Middle frontal gyrus (tissue), 1 donor: ENCODE data around the gene LGR6.
"Not testable (repeated sequence)": the region's sequence is repeated elsewhere in the genome, so short reads cannot be mapped to it uniquely, and the experiment has no call there.

Experiments
- DNase-seq: peaks from one replicate; pipeline ENCODE4 v3.0.0-alpha.2; 2015; ENCODE audit warnings: low spot score; ENCODE audit errors: extremely low spot score

Gene LGR6

DNA sequence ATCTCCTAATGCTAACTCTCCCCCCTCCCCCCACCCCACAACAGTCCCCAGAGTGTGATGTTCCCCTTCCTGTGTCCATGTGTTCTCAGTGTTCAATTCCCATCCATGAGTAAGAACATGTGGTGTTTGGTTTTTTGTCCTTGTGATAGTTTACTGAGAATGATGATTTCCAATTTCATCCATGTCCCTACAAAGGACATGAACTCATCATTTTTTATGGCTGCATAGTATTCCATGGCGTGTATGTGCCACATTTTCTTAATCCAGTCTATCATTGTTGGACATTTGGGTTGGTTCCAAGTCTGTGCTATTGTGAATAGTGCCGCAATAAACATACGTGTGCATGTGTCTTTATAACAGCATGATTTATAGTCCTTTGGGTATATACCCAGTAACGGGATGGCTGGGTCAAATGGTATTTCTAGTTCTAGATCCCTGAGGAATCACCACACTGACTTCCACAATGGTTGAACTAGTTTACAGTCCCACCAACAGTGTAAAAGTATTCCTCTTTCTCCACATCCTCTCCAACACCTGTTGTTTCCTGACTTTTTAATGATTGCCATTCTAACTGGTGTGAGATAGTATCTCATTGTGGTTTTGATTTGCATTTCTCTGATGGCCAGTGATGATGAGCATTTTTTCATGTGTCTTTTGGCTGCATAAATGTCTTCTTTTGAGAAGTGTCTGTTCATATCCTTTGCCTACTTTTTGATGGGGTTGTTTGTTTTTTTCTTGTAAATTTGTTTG lies 67.8 kb downstream of the LGR6 start:
- DNase-seq, result not testable (repeated sequence)

GRCh38 chr1:202263628-202264027 lies 70.0 kb downstream of the LGR6 start:
- DNase-seq, result no peak

DNA sequence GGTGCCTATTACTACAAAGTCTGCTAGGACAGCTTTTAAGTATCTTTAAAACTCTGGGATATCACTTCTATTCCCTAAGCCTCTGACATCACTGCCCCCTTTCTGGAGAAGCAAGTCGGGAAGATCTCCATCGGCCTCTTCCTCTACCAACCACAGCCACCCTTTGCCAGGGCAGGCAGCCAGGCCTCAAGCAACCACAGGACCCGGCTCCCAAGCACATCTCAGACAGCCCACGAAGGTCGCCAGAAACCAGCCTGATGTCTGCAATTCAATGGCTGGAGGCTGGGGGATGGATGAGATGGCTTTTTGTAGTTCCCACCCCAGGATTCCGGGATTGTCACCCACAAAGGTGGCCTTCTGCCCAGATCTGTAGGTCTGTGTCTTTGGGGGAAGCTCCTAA lies 70.7 kb downstream of the LGR6 start:
- DNase-seq, result no peak

- DNase-seq, result no peak
Observed at GRCh38 chr1:202264726-202265125, 71.1 kb downstream of the LGR6 start.

DNA sequence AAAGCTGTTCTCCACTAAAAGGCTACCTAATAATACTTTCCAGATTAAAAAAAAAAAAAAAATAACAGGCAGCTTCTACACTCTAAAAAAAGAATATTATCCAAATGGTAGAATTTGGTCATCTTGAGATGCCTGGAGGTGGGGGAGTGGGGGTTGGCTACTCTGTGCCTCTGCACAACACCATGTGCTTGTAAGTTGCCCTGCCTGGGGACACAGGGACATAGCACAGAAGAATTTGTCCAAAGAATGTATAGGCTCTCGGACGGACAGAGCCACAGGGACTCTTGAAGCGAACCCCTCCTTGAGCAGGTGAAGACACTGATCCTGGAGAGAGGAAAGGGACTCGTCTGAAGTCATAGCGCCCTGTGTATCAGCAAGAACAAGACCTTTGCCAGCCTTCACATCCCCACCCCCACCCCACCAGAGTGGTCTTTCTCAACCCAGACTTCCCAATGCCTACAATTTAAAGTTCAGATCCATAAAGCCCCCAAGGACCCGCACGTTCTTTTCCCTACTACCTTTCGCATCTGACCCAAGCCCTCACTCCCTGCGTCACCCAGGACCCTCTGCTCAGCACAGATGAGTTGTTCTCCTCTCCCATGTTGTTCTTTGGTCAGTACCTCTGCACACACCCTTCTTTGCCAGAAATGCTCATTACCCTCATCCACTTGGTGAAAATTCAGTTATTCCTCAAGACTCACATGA lies 72.6 kb downstream of the LGR6 start:
- no peak for DNase-seq

GRCh38 chr1:202268032-202268431 lies 74.4 kb downstream of the LGR6 start:
- no peak for DNase-seq

GRCh38 chr1:202268817-202269216 lies 75.2 kb downstream of the LGR6 start:
- DNase-seq, result no peak

DNA sequence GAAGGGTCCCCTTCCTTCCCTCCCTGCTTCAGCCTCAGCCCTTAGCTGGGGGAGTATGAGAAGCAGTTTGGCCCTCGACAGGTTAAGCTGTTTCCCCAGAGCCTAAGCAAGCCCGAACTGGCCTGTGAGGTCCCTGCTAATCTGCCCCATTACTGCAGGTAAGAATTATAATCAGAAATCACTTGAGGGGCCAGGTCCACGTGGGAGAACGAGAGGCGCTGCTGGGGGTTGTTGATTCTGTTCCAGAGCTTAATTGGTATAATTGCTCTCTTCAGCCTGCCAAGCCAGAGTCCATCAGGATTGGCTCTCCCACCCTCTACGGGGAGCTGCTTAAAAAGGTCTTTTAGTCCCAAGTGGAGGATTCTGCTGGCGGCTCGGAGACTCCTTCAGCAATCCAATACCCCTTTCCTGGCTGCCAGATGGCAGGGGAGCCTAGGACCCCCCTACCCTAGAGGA lies 77.3 kb downstream of the LGR6 start:
- DNase-seq, result no peak

DNA sequence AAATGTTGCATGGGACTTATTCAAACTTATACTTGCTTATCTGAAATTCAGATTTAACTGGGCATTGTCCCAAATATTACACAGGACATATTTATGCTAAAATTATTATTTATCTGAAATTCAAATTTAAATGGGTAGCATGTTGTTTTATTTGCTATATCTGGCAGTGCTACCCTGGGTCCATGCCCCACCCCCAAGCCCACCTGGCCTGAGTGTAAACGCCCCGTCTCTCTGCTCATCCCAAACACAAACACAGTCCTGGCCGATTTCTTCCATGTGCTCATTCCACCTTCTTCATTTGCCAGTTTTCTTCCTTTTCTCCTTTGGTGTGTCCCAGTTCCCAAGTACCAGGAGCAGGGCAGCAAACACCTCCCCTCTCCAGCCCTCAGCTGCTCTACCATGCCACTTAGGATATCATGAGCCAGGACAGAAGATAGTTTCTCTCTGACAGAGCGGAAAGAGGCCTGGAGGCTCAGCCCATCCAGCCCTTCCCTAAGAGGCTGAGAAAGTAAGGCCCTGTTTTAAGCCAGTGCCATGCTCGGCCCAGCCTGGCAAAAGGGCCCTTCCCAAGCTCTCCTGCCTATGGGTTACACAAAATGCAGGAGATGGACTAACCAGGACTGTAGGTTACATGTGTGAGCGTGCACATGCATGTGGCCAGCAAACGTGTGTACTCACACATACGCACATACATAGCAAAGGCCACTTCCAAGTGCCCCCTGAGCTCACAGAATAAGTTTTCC lies 78.7 kb downstream of the LGR6 start:
- no peak for DNase-seq

- no peak for DNase-seq
Observed at GRCh38 chr1:202274611-202275010, 81.0 kb downstream of the LGR6 start.

- DNase-seq, result no peak
Observed at GRCh38 chr1:202275061-202275770, 81.6 kb downstream of the LGR6 start.

DNA sequence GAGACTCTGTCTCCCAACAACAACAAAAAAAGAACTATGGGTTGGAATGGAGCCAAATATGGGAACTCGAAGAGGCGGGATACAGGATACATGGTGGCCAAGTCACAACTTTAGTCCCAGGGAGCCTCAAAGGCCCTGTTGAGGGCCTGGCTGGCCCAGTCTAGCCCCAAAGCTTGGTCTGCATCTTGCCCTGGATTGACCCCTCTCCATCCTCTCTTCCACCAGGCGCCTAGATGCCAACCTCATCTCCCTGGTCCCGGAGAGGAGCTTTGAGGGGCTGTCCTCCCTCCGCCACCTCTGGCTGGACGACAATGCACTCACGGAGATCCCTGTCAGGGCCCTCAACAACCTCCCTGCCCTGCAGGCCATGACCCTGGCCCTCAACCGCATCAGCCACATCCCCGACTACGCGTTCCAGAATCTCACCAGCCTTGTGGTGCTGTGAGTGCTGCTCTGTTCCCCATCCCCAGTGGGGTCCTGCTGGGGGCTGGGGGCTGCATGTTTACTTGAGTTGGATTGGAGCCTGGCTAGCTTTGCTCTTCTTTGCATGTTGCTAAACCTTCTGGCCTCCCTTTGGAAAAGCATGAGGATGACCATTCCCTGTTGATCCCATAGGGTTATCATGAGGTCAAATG lies 82.6 kb downstream of the LGR6 start:
- no peak for DNase-seq

- no peak for DNase-seq
Observed at GRCh38 chr1:202276920-202277319, 83.3 kb downstream of the LGR6 start.

- DNase-seq, result no peak
Observed at GRCh38 chr1:202278751-202279150, 85.2 kb downstream of the LGR6 start.

- DNase-seq, result no peak
Observed at GRCh38 chr1:202279806-202280205, 86.2 kb downstream of the LGR6 start.

DNA sequence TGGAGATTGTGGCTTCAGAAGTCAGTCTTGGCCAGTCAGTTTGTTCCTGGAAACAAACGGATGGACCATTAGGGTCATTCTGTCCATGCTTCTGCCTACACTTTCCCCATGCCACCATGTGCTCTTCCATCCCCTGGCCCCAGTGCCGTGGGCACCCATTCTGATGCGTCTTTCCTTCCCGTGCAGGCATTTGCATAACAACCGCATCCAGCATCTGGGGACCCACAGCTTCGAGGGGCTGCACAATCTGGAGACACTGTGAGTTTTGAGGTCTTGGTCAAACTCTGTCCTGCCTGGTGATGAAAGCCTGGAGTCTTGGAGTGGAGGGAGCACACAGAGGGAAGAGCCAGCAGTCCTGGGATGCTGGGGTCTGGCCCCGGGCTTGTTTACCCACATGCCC lies 87.0 kb downstream of the LGR6 start:
- DNase-seq, result no peak

DNA sequence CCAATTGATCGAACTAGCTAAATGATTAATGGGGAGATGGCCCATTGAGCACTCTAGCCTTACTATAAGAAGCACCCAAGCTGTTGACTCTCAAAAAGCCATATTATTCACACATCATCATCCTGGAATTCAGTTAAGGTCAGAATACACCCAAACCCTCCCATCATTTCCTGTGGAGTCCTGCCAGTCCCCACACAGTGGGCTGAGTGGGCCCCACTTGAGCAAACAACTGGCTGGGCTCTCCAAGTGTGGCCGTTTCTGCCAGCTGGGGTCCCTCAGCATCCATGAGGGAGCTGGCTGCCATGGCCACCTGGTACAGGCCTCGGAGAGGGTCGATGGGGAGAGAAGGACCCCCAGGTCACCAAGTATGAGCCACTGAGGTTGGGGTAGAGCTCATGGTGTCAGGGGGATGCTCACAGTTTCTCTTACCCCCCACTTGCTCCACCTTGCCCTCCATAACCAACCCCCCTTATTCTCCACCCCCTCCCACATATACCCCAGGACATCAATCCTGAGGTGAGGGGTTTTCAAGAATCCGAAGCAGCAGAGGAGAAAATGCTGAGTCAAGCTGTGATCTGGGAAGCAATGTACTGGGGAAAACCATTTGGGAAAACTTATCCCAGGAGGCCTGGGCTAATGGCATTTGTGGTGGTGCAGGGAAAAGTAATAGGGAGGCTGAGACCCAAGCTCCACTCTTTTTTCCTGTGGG lies 87.9 kb downstream of the LGR6 start:
- no peak for DNase-seq

DNA sequence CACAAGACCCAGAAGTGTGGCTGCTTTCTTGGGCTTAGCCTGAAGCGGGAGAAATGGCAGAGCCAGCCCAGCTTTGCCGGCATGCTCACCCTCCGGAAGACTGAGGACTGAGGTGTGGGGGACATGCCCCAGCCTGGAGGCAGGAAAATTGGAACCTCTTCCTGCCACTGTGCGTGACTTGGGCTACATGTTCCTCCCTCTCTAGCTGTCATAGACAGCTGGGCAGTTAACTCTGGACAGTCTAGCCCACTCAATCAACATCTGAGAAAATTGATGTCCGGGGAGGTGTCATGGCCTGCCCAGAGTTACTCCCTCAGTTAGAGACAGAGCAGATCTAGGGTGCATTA lies 88.4 kb downstream of the LGR6 start:
- DNase-seq, result no peak

- no peak for DNase-seq
Observed at GRCh38 chr1:202282596-202283283, 89.1 kb downstream of the LGR6 start.

GRCh38 chr1:202283379-202283844 lies 89.8 kb downstream of the LGR6 start:
- DNase-seq, result no peak
